Measurements from ENCODE around the gene BCL11A. TPM values are rescaled to one million over a fixed set of nuclear protein-coding genes. Genes with fewer than 3 reads are reported as not detected.

Gene BCL11A
- total RNA-seq, 3 donors from 2014 or later (not counting 1 experiment from before 2014, with no cell fraction given) = 2.6 to 3.5 (median 3.0) TPM

- peaks cover 13 to 21% of the 10 kb centered on the region in 2 donors for H3K27me3 Mint-ChIP-seq (ENCODE audit: low read depth in 2 of 2)
- no CpG with 5 or more reads among the region's 3 CpGs for WGBS (ENCODE audit: insufficient coverage)
- ATAC-seq (no peak), DNase-seq (no peak)
- Histone ChIP-seq H3K4me3 (ENCODE audit: low read length) (no peak overlapping the region), H3K36me3 (ENCODE audit: control insufficient read depth, insufficient read depth, low read length) (no peaks in the 10 kb centered on the region), H3K9me3 (ENCODE audit: control insufficient read depth, insufficient read depth, low read length) (no peaks in the 10 kb centered on the region), H3K27me3 (ENCODE audit: control insufficient read depth, insufficient read depth, low read length) (no peaks in the 10 kb centered on the region), H3K27ac (ENCODE audit: low read length) (no peak overlapping the region), H3K4me1 (ENCODE audit: control insufficient read depth, insufficient read depth, low read length) (peaks cover 13% of the 10 kb centered on the region)
- no peaks in the 10 kb centered on the region for H3K9me3 Mint-ChIP-seq
- intact Hi-C loops (cut with micrococcal nuclease) = no loop called here
- H3K4me1 Mint-ChIP-seq = peaks cover 0 to 7% of the 10 kb centered on the region in 2 donors
- no peaks in the 10 kb centered on the region for H3K36me3 Mint-ChIP-seq
- H3K27ac Mint-ChIP-seq = no peak overlapping the region
- H3K4me3 Mint-ChIP-seq = no peak overlapping the region
- no peak for TF ChIP-seq CTCF (IDR thresholded peaks at IDR 0.05)
These were observed 142.2 kb downstream of the BCL11A start for GRCh38 chr2:60411295-60411694.

GRCh38 chr2:60410456-60411146 lies 142.9 kb downstream of the BCL11A start:
- no peak overlapping the region for H3K4me3 Mint-ChIP-seq
- Histone ChIP-seq H3K27me3 (ENCODE audit: control insufficient read depth, insufficient read depth, low read length) (no peaks in the 10 kb centered on the region), H3K4me3 (ENCODE audit: low read length) (no peak overlapping the region), H3K9me3 (ENCODE audit: control insufficient read depth, insufficient read depth, low read length) (no peaks in the 10 kb centered on the region), H3K36me3 (ENCODE audit: control insufficient read depth, insufficient read depth, low read length) (no peaks in the 10 kb centered on the region), H3K27ac (ENCODE audit: low read length) (no peak overlapping the region), H3K4me1 (ENCODE audit: control insufficient read depth, insufficient read depth, low read length) (peaks cover 13% of the 10 kb centered on the region)
- no peaks in the 10 kb centered on the region for H3K36me3 Mint-ChIP-seq
- H3K27me3 Mint-ChIP-seq (ENCODE audit: low read depth in 2 of 2) = peaks cover 13 to 21% of the 10 kb centered on the region in 2 donors
- no peaks in the 10 kb centered on the region for H3K9me3 Mint-ChIP-seq
- ATAC-seq = no peak
- DNase-seq = no peak
- H3K27ac Mint-ChIP-seq = no peak overlapping the region
- peaks cover 0 to 7% of the 10 kb centered on the region in 2 donors for H3K4me1 Mint-ChIP-seq
- TF ChIP-seq CTCF (IDR thresholded peaks at IDR 0.05) = no peak
- intact Hi-C loops (cut with micrococcal nuclease) = no loop called here
- WGBS (ENCODE audit: insufficient coverage) = 67% methylated on average over 15 of the region's 17 CpGs

- ATAC-seq = no peak
- intact Hi-C loops (cut with micrococcal nuclease) = no loop called here
- 90% methylated on average over 8 of the region's 8 CpGs for WGBS (ENCODE audit: insufficient coverage)
These were observed 144.0 kb downstream of the BCL11A start for GRCh38 chr2:60409531-60409871.

More at GRCh38 chr2:60409531-60409871, 144.0 kb downstream of the BCL11A start:
- Histone ChIP-seq H3K4me1 (ENCODE audit: control insufficient read depth, insufficient read depth, low read length) (peaks cover 13% of the 10 kb centered on the region), H3K27me3 (ENCODE audit: control insufficient read depth, insufficient read depth, low read length) (no peaks in the 10 kb centered on the region), H3K36me3 (ENCODE audit: control insufficient read depth, insufficient read depth, low read length) (no peaks in the 10 kb centered on the region), H3K4me3 (ENCODE audit: low read length) (no peak overlapping the region), H3K27ac (ENCODE audit: low read length) (no peak overlapping the region), H3K9me3 (ENCODE audit: control insufficient read depth, insufficient read depth, low read length) (no peaks in the 10 kb centered on the region)
- Mint-ChIP-seq H3K4me1 (peaks cover 0 to 7% of the 10 kb centered on the region in 2 donors), H3K36me3 (no peaks in the 10 kb centered on the region), H3K9me3 (no peaks in the 10 kb centered on the region), H3K27me3 (ENCODE audit: low read depth in 2 of 2) (peaks cover 13 to 21% of the 10 kb centered on the region in 2 donors), H3K27ac (no peak overlapping the region), H3K4me3 (no peak overlapping the region)
- no peak for TF ChIP-seq CTCF (IDR thresholded peaks at IDR 0.05)
- DNase-seq = no peak
